NCI-H510A treated with DMSO at 0.1 percent for 48 hours (cell line): Measurements from ENCODE around the gene ZNF536.

Experiments
- DNase-seq: peaks from one replicate; lab custom pipeline; 2025; lab: John Stamatoyannopoulos, UW

ZNF536 gene

DNA sequence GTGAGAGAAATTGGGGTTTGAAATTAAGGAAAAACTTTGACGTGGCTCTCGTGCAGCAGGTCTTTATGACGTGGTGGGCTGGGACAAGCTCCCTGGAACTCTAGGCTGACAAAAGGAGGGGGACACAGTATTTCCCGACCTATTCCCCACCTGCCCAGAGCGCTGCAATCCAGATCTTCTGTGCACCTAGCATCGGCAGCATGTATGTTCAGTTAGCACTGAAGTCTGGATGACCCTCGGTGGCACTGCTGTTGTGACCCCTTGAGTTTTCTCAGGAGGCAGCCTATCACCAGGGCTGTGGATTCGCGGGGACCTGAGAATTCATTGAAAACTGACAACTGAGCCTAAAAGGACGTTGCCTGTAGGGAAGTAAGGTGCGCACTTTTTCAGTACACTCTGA lies 9.1 kb upstream of the ZNF536 start:
- no peak for DNase-seq

DNA sequence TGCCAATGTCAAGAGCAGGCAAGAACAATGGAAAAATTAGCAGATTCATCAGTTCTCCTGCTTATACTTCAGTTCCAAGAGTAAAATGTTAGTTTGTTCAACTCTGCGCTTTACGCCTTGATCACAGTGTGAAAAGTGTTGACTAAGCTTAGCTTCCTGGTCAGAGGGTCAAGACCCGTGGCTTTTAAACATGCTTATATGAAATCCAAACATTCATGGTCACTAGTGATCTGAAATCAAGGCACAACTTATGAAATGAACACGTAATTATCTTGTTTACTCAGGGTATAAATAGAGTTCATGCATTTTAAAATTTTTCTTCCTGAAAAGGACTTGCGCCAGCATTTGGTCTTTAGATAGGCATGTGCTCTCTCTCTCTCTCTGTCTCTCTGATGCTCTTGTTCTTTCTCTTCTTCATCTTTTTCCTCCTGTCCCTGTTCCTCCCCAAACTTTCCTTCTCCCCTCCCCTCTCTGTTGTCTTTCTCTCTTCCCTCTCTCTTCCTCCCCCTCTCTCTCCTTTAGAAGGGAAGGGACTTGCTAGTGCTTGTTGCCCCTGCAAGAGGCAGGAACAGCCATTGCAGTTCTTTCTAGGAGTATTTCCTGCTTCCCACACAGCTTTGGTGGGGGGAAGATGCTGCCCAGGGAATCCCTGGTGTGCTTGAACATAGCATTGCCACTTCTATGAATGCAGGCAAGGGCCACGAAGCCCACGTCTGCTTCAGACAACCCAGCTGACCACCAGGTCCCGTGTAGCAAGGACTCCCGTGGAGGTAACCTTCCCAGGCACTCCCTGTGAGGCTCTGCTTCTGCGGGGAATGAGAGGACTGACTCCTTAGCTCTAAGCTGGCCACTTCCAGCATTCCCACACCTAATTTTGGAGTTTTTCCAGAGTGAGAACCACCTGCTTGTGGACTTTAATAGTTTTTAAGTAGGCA lies 7.1 kb upstream of the ZNF536 start:
- no peak for DNase-seq

DNA sequence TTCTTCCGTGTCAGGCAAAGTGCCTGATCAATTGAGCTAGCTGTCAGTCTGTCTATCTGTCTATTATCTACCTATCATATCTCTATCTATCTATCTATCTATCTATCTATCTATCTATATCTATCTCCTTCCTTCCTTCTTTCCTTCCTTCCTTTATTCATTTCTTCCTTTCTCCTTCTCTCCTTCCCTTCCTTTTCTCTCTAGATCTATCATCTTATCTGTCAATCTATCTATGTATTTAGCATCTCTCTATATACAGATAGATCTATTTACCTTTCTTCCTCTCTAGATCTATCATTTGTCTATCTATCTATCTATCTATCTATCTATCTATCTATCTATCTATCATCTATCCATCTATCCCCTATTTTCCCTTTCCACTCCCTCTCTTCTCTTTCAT lies 5.9 kb upstream of the ZNF536 start:
- DNase-seq, result no peak

DNA sequence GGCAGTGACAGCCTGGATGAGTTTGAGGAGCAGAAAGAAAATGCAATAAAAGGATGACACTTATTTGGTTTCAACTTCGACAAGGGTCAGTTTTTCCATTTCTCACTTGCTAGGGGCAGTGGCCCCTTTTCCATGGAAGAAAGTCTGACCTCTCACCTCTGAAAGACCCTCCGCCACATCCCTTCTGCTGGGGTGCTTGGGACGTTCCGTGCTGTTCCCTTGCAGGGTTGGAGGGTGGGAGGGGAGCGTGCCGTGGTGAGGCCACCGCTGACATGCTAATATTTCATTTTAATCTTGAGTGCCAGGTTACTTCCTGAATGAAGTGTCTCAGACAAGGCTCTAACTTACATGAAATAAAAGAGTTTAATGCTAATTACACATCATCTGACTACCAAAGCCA lies 5.2 kb upstream of the ZNF536 start:
- no peak for DNase-seq

DNA sequence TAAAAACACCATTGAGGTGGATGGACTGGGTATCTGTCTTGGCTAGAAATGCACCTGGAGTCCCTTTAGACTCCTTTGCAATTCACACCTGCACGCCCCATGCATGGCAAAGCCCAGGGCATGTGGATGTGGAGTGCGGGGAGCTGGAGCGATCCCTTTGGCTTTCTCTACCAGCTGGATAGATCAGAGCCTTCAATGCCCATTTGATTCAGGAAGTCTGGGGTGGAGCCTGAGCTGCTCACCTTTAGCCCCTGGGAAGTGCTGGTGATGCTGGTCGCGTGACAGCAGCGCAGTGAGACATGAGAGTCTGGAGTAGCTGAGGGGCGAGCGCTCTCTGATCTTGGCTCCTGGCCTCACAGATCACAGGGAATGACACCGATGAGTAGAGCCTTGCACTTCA lies 4.8 kb upstream of the ZNF536 start:
- no peak for DNase-seq

DNA sequence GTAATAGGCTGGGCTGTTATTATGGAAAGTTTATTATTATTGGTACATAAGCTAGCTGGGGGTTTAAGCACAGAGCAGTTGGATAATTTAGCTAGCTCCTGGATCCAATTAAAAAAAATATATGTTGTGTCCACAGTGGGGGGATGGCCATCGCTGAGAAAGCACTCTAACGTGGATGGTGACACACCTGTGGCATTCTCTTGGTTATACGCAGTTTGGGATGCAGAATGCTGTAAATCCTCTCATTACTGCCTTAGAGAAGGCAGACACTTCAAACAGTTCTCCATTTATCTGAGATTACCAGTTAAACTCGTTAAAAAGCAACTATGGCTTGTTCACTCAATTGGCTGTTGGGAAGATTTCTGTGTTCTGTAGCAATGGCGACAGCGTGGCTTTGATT lies 2.4 kb upstream of the ZNF536 start:
- no peak for DNase-seq

DNA sequence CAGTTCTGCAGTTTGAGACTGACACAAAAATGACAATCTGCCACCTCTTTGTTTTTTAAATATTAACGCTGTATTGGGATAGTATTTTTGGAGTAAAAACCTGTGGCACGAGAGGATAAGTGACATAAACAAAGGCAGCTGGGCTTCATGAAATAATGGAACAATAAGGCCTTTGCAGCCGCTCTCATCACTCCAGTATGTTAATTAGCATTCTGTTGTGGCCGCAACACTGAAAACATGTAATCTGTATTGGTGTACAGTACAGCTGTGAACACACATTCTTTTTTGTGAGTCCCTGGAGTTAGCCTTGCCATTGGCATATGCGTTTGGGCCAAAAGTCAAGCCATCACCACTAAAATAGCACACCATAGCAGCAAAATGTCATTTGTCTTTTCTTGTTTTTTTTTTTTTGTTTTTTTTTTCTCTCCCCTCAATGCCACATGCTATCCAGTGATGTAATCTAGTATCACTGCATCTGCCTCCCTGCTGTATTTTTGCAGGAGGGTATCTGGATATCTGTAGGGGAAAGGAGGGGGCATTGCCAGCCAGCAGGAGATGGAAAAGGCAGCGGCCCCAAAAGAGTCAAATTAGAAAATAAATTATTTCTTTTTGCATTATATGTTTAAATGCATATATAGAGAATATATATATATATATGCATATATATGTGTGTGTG lies 885 bp upstream of the ZNF536 start:
- no peak for DNase-seq

DNA sequence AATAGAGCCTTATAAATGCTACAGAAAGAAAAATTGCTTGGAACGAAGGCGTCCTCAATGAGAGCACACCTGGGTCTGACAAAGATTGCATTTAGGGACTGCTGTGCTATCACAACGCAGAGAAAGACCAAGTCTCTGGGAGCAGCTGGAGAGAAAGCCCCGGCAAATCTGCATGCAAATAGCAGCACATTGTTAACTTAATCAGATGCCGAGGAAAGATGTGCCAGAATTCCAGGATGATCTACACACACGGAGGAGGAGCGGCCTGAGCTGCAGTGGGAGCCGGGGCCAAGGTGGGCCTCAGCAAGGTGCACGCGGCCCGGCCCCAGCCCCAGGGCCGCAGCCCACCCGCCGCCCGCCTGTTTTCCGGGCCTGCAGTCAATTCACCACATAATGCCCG lies 1.4 kb downstream of the ZNF536 start:
- no peak for DNase-seq

DNA sequence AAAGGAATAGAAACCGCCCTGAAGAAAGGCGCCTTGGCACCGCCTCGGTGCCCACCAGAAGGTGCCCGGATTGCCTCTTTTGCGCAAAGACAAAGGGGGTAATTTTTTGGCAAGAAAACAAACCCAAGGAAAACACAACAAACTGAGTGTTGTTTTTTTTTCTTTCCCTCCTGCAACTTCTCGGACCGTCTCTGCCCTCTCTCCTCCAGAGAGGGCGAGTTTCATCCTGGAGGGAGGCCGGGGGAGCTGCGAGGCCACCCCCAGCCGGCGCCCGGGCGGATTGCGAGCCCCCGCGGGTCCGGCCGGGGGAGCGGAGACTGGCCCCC lies 2.3 kb downstream of the ZNF536 start:
- DNase-seq, result no peak

DNA sequence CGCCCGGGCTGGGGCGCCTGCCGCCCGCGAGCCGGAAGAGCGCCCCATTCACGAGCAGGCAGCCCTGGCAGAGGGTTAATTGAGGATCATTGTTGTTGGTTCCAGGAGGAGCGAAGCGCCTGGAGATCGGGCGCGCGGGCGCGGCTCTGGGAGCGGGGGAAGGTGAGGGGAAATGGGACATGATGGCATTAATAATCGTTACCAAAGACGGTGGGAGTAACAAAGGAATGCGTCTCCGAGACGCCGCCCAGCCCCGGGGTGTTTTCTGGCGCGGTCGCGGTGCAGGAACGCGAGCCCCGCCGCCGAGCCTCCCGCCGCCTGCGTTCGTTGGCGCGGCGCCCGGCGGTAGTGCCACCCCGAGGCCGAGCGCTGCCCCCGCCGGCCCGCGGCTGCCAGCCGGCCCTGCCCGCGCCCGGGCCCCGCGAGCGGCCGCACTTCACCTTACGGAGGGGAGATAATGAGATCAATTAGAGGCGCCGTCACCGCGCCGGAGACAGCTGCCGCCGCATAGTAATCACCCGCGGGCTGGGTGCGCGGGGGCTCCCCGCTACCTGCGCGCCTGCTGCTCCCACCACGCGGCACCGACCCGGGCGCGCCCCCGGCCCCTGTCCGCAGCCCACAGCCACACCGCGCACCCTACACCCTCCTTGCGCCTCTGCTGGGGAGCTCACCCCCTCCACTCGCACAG lies 2.8 kb downstream of the ZNF536 start:
- DNase-seq, result no peak

DNA sequence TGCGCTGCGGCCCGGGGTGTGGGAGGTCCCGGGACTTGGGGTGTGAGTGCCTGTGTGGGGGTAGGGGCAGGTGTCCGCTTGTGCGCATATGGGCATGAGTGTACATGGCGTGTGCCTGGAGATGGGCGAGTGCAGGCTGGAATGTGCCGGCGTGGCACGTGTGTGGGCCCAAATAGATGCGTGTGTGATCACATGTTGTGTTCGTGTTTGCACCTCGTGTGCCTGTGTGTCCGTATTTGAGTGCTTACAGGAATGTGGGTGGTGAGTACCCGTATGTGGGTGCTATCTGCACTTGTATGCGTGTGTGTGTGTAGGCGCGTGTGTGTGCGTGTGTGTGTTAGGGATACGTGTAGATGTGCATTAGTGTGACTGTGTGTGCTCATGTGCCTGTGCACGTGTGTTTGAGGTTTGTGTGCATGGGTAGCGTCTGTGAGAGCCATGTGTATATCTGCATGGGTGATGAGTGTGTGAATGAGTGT lies 3.4 kb downstream of the ZNF536 start:
- no peak for DNase-seq

DNA sequence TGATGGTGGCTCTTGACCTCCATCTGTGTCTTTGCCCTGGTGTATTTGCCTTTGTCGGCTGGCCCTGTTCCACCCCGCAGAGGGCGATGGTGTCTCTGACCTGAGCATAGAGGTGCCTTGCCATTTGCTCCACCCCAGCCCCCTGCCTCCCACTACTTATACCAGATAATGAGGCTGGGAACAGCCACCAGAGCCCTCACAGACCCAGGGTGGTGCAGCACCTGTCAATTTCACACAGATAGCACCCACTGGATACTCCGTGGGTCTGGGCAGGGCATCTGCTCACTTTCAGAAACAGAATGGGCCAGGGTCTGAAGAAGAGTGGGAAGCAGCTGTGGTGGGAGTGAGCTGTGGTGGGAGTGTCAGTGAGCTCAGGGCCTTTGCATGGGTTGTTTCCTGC lies 4.1 kb downstream of the ZNF536 start:
- DNase-seq, result no peak

DNA sequence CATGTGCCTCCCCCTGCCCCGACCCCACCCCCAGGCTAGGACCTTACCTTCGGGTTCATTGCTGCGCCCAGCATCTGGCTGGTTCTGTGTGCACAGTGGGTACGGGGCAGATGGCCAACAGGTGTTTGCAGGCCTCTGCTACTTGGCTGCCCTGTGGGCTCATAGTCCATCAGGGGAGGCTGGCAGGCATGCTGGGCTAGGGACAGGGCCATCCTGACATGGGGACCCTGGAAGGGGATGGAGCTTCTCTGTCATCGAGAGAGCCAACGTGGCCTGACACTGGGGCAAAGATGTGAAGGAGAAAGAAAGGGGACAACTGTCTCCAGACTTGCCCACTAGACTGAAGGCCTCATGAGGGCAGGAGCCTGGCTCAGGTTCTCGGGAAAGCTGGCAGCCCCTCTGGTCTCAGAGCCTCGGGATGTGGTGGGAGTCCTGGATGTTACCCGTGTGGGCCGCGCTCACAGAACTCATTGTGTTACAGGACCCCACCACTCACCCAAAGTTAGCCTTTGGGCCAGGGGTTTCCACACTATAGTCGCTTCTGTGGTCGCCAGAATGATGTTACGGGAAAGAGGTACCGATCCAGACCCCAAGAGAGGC lies 4.7 kb downstream of the ZNF536 start:
- no peak for DNase-seq

DNA sequence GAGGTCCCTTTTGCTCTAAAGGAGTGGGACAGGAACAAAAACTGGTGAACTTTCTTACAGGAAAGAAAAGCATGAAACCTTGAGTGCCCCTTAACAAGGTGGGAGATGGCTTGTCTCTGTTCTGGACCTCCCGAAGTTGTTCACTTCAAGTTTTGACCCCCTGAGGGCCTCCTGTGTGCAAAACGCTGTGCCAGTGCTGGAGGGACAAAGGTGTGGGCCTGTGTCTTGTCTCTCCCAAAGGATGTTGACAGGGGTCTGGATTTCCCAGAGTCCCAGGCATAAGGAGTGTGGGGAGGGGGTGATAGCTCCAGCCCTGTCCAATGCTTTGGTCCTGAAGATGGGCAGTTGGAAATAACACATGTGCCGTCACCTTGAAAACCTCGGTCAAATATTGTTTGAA lies 6.5 kb downstream of the ZNF536 start:
- no peak for DNase-seq

DNA sequence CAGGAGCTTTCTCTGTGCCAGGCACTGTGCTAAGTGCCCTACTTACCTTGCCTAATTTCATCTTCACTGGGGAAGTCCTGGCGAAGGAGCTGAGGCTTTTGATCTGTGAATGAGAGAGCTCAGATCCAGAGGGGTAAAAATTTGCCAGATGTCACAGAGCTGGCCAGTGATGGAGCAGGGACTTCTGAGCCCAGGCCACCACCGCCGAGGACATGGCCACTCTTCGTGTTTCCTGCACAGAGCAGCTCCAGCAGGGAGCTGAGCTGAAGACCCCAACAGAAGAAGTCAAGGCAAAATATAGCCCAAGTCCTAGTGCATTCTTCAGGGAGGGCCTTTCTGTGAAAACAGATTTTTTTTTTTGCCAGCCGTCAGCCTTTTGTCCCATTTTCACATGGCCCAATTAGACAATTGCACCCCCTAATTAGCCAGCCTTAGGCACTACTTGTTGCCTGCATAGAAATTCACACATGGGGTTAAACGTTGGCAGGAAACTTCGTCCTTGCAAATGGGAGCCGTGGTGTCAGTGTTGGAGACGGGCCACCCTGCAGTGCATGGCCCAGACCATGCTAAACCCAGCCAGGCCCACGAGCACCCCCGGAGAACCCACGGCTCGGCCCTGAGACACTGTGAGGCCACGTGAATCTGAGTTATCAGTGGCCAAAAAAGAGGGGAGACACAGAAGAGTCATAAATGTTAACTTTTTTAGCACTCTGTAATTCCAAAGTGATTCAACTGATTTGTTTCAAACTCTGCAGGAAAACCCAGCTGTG lies 7.8 kb downstream of the ZNF536 start:
- no peak for DNase-seq

DNA sequence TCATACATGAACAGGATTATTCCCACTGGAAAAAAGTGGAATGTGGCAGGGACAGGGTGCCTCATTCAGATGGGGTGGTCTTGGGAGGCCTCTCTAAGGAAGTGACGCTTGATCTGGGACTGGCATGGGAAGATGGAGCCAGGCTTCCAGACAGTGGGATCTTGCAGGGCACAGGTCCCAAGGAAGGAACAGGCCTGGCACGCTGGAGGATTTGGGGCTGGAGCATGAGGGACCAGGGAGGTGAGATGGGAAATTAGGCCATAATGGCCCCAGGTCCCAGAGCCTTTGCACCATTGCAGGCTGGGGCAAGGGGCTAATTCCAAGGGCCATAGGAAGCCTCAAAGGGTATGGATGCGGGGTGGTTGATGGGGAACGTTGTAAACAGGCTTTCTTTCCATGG lies 9.2 kb downstream of the ZNF536 start:
- DNase-seq, result no peak

DNA sequence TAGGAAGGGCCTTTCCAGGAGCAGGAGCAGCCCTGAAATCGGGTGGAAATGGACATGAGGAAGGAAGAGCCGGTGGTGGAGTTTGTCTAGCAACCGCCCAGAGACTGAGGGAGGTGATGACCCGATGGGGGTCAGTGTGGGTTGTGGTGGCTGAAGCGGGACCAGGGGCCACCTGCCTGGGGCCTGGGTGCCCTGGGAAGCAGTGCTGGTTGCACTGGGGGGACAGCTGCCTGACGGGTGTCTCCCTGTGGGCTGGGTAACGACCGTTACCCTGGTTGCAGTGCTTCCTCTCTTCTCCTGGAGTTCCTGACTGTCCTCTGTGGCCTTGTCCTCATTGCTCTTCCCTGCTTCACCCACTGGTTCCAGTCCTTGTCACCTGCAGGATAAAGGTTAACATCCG lies 13.0 kb downstream of the ZNF536 start:
- DNase-seq, result no peak

DNA sequence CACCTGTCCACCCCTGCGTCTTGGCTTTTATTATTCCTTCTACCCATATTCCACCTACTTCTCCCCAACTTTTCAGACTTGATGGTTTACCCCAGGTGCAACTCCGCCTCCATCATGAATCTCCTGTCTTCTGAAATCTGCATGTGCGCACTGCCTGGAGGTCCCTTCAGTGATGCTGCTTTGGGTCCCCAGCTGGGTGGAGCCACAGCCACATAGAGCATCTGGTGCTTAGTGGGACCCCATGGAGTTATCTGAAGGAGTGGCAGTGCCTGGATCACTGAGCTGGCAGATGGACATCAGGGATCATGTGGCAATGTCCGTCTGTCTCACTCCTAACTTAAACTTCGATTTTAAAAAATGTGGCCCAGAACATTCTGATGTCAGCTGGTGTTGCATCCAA lies 13.5 kb downstream of the ZNF536 start:
- DNase-seq, result no peak

DNA sequence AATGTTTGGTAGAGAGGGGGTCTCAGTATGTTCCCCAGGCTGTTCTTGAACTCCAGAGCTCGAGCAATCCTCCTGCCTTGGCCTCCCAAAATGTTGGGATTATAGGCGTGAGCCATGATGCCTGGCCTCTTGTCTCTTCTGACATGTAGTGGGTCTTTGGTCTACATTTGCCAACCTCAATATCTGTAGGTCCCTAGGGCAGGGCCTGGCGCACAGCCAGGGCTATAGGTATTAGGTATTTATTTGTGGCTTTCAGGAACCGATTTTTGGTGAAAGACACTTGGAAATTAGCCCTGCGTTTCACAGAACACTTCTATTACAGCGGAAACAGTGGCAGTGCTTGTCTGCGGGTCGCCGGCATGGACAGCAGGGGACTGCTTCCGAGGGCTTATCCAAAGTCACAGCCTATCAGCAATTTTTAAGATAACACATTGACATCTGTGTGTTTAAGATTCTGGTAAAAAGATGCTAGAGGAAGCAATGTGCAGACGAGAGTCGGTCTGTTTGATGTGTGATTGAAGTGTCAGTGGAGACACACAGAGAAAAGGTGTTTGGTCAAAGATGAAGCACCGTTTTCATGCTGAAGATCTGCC lies 14.5 kb downstream of the ZNF536 start:
- DNase-seq, result no peak

DNA sequence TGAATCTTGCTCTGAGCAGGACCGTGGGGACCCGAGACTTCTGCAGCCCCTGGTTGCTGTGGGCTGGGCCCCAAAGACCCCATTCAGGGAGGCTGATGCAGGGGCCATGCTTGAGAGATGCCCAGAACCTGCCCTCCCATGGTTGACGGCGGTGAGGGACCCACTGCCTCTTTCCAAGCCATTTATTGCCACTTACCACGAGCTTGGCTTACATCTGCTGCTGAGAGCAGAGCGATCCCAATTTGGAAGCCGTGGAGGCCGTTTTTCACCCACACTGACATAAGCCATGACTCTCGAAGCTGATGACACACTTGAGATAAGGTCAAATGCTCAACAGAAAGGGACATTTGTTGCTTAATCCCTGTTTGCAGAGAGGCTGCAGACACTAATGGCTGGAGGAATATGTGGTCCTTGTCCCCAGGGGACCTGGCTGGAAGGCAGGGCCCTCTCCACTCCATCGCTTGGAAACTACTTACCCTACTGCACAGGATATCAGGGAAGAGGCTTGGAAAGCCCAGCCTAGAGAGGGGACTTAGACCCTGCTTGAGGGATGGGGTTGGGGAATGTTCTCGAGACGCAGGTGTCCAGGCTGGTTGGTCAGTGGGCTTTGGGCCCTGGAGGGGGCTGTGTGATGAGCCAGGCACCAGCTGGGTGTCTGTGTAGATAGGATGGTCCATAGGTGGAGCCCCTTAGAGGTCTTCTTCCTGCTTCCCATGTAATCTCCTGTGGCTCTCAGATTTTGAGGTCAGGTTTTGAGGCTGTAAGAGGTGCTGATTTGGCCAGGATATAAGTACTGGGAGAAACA lies 15.3 kb downstream of the ZNF536 start:
- no peak for DNase-seq

DNA sequence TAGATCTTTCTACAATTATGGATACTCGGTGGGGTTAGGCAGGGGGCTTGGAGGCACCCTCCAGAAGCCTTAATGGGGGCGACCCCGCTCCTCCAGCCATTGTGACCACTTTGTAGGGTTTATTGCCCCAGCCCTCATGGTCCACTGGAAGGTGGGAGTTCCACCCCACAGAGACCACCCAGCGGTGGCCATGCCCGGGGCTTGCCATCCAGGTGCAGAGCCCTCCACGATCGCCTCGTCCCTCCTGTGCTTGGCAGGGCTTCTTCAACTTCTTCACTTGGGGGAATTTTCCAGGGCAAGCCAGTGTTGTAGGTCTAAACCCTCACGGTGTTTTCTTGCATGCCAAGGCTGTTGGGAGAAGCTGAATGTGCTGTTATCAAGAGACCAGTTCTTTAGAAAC lies 16.1 kb downstream of the ZNF536 start:
- DNase-seq, result no peak
